HEK293 (cell line): Measurements from ENCODE around the gene THSD4.
A peak's percentile ranks its signal among the peaks of the same experiment; 100 is the strongest.

Source experiments
- GLI4 ChIP-seq: fragments of 450-650 bp; formaldehyde crosslinking; IDR thresholded peaks from 2 replicates; pipeline ENCODE4 v1.5.1; 2016; ENCODE audit warnings: missing biosample characterization, missing genetic modification characterization
- KLF1 ChIP-seq: fragments of 450-650 bp; formaldehyde crosslinking; IDR thresholded peaks from 2 replicates; pipeline ENCODE4 v1.5.1; 2016; ENCODE audit warnings: missing biosample characterization, missing genetic modification characterization
- KLF10 ChIP-seq: fragments of 450-650 bp; IDR thresholded peaks from 2 replicates; pipeline ENCODE4 v1.5.1; 2018; ENCODE audit warnings: missing biosample characterization, mild to moderate bottlenecking, missing genetic modification characterization
- KLF7 ChIP-seq: fragments of 450-650 bp; formaldehyde crosslinking; IDR thresholded peaks from 2 replicates; pipeline ENCODE4 v1.5.1; 2016; ENCODE audit warnings: missing biosample characterization, missing genetic modification characterization, borderline replicate concordance
- MZF1 ChIP-seq: fragments of 450-650 bp; formaldehyde crosslinking; IDR thresholded peaks from 2 replicates; pipeline ENCODE4 v1.5.1; 2017; ENCODE audit warnings: missing biosample characterization, missing genetic modification characterization, borderline replicate concordance
- SCRT2 ChIP-seq: fragments of 450-650 bp; formaldehyde crosslinking; IDR thresholded peaks from 2 replicates; pipeline ENCODE4 v1.5.1; 2016; ENCODE audit warnings: missing biosample characterization, missing genetic modification characterization
- ZBTB48 ChIP-seq: fragments of 450-650 bp; formaldehyde crosslinking; IDR thresholded peaks from 2 replicates; pipeline ENCODE4 v1.5.1; 2016; ENCODE audit warnings: missing biosample characterization, missing genetic modification characterization
- ZFP41 ChIP-seq: fragments of 450-650 bp; formaldehyde crosslinking; IDR thresholded peaks from 2 replicates; pipeline ENCODE4 v1.5.1; 2016; ENCODE audit warnings: missing biosample characterization, missing genetic modification characterization, borderline replicate concordance
- ZNF10 ChIP-seq: fragments of 450-650 bp; formaldehyde crosslinking; IDR thresholded peaks from 2 replicates; pipeline ENCODE4 v1.5.1; 2017; ENCODE audit warnings: missing biosample characterization, missing genetic modification characterization
- ZNF140 ChIP-seq: fragments of 450-650 bp; formaldehyde crosslinking; IDR thresholded peaks from 2 replicates; pipeline ENCODE4 v1.5.1; 2016; ENCODE audit warnings: missing biosample characterization, missing genetic modification characterization
- ZNF274 ChIP-seq, 2 experiments: fragments of 200-500 bp in 1 of 2; fragments of 450-650 bp in 1 of 2; sonication (Bioruptor generic) in 1 of 2; formaldehyde crosslinking in 1 of 2; IDR thresholded peaks; 2 replicates each; pipeline versions ENCODE4 v1.5.1 to v1.6.1; 2014 to 2016; ENCODE audit warnings: borderline replicate concordance in 1 of 2, inconsistent platforms in 1 of 2, low read length in 1 of 2, missing biosample characterization in 1 of 2, missing genetic modification characterization in 1 of 2
- ZNF335 ChIP-seq: fragments of 450-650 bp; formaldehyde crosslinking; conservative IDR thresholded peaks from 2 replicates; pipeline ENCODE4 v1.5.1; 2016; ENCODE audit warnings: missing biosample characterization, missing genetic modification characterization
- ZNF350 ChIP-seq: fragments of 450-650 bp; formaldehyde crosslinking; IDR thresholded peaks from 2 replicates; pipeline ENCODE4 v1.5.0; 2017; ENCODE audit warnings: missing biosample characterization, mild to moderate bottlenecking, missing genetic modification characterization
- ZNF366 ChIP-seq: fragments of 450-650 bp; formaldehyde crosslinking; conservative IDR thresholded peaks from 2 replicates; pipeline ENCODE4 v1.5.1; 2016; ENCODE audit warnings: missing biosample characterization, missing genetic modification characterization
- ZNF391 ChIP-seq: fragments of 450-650 bp; formaldehyde crosslinking; IDR thresholded peaks from 2 replicates; pipeline ENCODE4 v1.5.1; 2016; ENCODE audit warnings: low read depth, missing biosample characterization, missing genetic modification characterization, borderline replicate concordance
- ZNF394 ChIP-seq: fragments of 450-650 bp; formaldehyde crosslinking; IDR thresholded peaks from 2 replicates; pipeline ENCODE4 v1.5.1; 2016; ENCODE audit warnings: missing biosample characterization, missing genetic modification characterization, mild to moderate bottlenecking, moderate library complexity, borderline replicate concordance
- ZNF426 ChIP-seq: fragments of 450-650 bp; formaldehyde crosslinking; IDR thresholded peaks from 2 replicates; pipeline ENCODE4 v1.5.1; 2017; ENCODE audit warnings: missing biosample characterization, missing genetic modification characterization, mild to moderate bottlenecking, inconsistent platforms, moderate library complexity
- ZNF48 ChIP-seq: fragments of 450-650 bp; formaldehyde crosslinking; IDR thresholded peaks from 2 replicates; pipeline ENCODE4 v1.5.1; 2016; ENCODE audit warnings: missing biosample characterization, missing genetic modification characterization
- ZNF521 ChIP-seq: fragments of 450-650 bp; formaldehyde crosslinking; IDR thresholded peaks from 2 replicates; pipeline ENCODE4 v1.5.1; 2017; ENCODE audit warnings: missing biosample characterization, mild to moderate bottlenecking, missing genetic modification characterization
- ZNF561 ChIP-seq: fragments of 450-650 bp; IDR thresholded peaks from 2 replicates; pipeline ENCODE4 v1.5.1; 2018; ENCODE audit warnings: missing biosample characterization, missing genetic modification characterization, borderline replicate concordance
- ZNF571 ChIP-seq: fragments of 450-650 bp; formaldehyde crosslinking; IDR thresholded peaks from 2 replicates; pipeline ENCODE4 v1.5.0; 2017; ENCODE audit warnings: missing biosample characterization, missing genetic modification characterization
- ZNF596 ChIP-seq: fragments of 450-650 bp; IDR thresholded peaks from 2 replicates; pipeline ENCODE4 v1.5.0; 2018; ENCODE audit warnings: missing biosample characterization, mild to moderate bottlenecking, missing genetic modification characterization, moderate library complexity
- ZNF600 ChIP-seq: fragments of 450-650 bp; formaldehyde crosslinking; IDR thresholded peaks from 2 replicates; pipeline ENCODE4 v1.5.1; 2016; ENCODE audit warnings: missing biosample characterization, missing genetic modification characterization
- ZNF660 ChIP-seq: fragments of 450-650 bp; IDR thresholded peaks from 2 replicates; pipeline ENCODE4 v1.5.1; 2018; ENCODE audit warnings: missing biosample characterization, mild to moderate bottlenecking, missing genetic modification characterization
- ZNF664 ChIP-seq: fragments of 450-650 bp; formaldehyde crosslinking; IDR thresholded peaks from 2 replicates; pipeline ENCODE4 v1.5.1; 2016; ENCODE audit warnings: missing biosample characterization, missing genetic modification characterization
- ZNF776 ChIP-seq: fragments of 450-650 bp; formaldehyde crosslinking; IDR thresholded peaks from 2 replicates; pipeline ENCODE4 v1.5.0; 2017; ENCODE audit warnings: missing biosample characterization, missing genetic modification characterization, borderline replicate concordance
- ZSCAN30 ChIP-seq: fragments of 450-650 bp; IDR thresholded peaks from 2 replicates; pipeline ENCODE4 v1.5.1; 2018; ENCODE audit warnings: missing biosample characterization, mild to moderate bottlenecking, missing genetic modification characterization, moderate library complexity
- TF ChIP-seq, protein P1 (sequence below): fragments of 450-650 bp; formaldehyde crosslinking; IDR thresholded peaks from 2 replicates; pipeline ENCODE4 v1.5.1; 2016; ENCODE audit warnings: missing biosample characterization, missing genetic modification characterization
- TF ChIP-seq, protein P2 (sequence below): fragments of 450-650 bp; formaldehyde crosslinking; IDR thresholded peaks from 2 replicates; pipeline ENCODE4 v1.5.1; 2016; ENCODE audit warnings: missing biosample characterization, missing genetic modification characterization
- TF ChIP-seq, protein P3 (sequence below): fragments of 450-650 bp; formaldehyde crosslinking; IDR thresholded peaks from 2 replicates; pipeline ENCODE4 v1.5.1; 2016; ENCODE audit warnings: missing biosample characterization, missing genetic modification characterization

THSD4 gene

DNA sequence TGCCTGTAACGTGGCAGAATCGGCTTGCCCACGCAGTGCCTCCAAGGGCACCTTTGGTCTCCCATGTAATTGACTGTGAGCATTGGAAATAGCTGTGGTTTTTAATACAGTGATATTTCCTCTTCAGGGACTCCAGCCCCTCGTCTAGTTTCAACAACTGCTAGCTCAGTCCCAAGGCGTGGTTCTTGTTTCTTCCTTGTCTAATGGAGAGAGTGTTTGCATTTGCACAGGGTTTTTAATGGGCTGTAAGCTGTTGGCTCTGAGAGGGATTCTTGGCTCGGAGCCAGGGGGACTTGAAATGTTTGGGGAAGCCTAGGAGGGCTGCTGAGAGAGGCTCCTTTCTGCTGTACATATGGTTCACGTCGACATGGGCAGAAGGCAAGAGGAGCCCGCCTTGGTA is 86.2 kb downstream of the THSD4 start (continued):
- TF ChIP-seq ZNF600 (tag by site-specific recombination) (no peak), ZNF521 (tag by site-specific recombination) (0 out of 2 replicates have a peak, but pooled peaks have one; percentile 66), GLI4 (tag by site-specific recombination) (no peak), ZFP41 (tag by site-specific recombination) (no peak), ZNF664 (tag by site-specific recombination) (no peak), ZNF350 (peak; percentile 70; the same call in 1 of the 2 replicates), MZF1 (tag by site-specific recombination) (peak; percentile 94), ZNF596 (tag by site-specific recombination) (no peak), SCRT2 (no peak), ZNF426 (tag by site-specific recombination) (no peak), ZNF140 (tag by site-specific recombination) (no peak), ZNF571 (tag by site-specific recombination) (peak; percentile 93; the same call in 1 of the 2 replicates), ZSCAN30 (tag by site-specific recombination) (peak; percentile 64; the same call in 1 of the 2 replicates), ZNF48 (tag by site-specific recombination) (no peak), KLF7 (tag by site-specific recombination) (no peak), ZNF335 (tag by site-specific recombination) (no peak), KLF1 (tag by site-specific recombination) (no peak), ZNF561 (tag by site-specific recombination) (peak; percentile 100), ZNF10 (tag by site-specific recombination) (no peak), ZBTB48 (tag by site-specific recombination) (no peak), ZNF394 (tag by site-specific recombination) (no peak), KLF10 (tag by site-specific recombination) (no peak), ZNF366 (tag by site-specific recombination) (no peak), ZNF776 (peak; percentile 95), ZNF391 (tag by site-specific recombination) (no peak), ZNF660 (tag by site-specific recombination) (peak; percentile 93), ZNF274 (IDR thresholded peaks at IDR 0.05; ENCODE audit: low read length) (no peak), ZNF274 (tag by site-specific recombination; IDR thresholded peaks at IDR 0.05; ENCODE audit: borderline replicate concordance) (no peak)
- TF ChIP-seq, protein P1, sequence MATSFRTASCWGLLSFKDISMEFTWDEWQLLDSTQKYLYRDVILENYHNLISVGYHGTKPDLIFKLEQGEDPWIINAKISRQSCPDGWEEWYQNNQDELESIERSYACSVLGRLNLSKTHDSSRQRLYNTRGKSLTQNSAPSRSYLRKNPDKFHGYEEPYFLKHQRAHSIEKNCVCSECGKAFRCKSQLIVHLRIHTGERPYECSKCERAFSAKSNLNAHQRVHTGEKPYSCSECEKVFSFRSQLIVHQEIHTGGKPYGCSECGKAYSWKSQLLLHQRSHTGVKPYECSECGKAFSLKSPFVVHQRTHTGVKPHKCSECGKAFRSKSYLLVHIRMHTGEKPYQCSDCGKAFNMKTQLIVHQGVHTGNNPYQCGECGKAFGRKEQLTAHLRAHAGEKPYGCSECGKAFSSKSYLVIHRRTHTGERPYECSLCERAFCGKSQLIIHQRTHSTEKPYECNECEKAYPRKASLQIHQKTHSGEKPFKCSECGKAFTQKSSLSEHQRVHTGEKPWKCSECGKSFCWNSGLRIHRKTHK (tag by site-specific recombination) = no peak
- TF ChIP-seq, protein P2, sequence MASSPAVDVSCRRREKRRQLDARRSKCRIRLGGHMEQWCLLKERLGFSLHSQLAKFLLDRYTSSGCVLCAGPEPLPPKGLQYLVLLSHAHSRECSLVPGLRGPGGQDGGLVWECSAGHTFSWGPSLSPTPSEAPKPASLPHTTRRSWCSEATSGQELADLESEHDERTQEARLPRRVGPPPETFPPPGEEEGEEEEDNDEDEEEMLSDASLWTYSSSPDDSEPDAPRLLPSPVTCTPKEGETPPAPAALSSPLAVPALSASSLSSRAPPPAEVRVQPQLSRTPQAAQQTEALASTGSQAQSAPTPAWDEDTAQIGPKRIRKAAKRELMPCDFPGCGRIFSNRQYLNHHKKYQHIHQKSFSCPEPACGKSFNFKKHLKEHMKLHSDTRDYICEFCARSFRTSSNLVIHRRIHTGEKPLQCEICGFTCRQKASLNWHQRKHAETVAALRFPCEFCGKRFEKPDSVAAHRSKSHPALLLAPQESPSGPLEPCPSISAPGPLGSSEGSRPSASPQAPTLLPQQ (tag by site-specific recombination) = no peak
- TF ChIP-seq, protein P3, sequence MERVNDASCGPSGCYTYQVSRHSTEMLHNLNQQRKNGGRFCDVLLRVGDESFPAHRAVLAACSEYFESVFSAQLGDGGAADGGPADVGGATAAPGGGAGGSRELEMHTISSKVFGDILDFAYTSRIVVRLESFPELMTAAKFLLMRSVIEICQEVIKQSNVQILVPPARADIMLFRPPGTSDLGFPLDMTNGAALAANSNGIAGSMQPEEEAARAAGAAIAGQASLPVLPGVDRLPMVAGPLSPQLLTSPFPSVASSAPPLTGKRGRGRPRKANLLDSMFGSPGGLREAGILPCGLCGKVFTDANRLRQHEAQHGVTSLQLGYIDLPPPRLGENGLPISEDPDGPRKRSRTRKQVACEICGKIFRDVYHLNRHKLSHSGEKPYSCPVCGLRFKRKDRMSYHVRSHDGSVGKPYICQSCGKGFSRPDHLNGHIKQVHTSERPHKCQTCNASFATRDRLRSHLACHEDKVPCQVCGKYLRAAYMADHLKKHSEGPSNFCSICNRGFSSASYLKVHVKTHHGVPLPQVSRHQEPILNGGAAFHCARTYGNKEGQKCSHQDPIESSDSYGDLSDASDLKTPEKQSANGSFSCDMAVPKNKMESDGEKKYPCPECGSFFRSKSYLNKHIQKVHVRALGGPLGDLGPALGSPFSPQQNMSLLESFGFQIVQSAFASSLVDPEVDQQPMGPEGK (tag by site-specific recombination) = no peak
